ENCODE measurements around the gene ELF2. TPM values are rescaled to one million over a fixed set of nuclear protein-coding genes. Genes with fewer than 3 reads are reported as not detected.
"Not testable (repeated sequence)": the region's sequence is repeated elsewhere in the genome, so short reads cannot be mapped to it uniquely, and the experiment has no call there.

The ELF2 gene
- total and polyA plus RNA-seq, 2 donors from 2014 or later: 12.8 to 58.5 TPM

- FAIRE-seq: peak; percentile 63
- peak overlapping the region in 1 of 2 donors; percentile 4 for H3K27ac ChIP-seq (ENCODE audit: low read depth in 2 of 2, low read length in 2 of 2)
- H3K4me3 ChIP-seq (ENCODE audit: low read length in 3 of 3): peak overlapping the region in 1 of 3 donors; percentile 7
- intact Hi-C loops (cut with DNase I): no loop called here
- peak; percentile 92 for TF ChIP-seq CTCF (IDR thresholded peaks at IDR 0.05; ENCODE audit: borderline replicate concordance, extremely low read depth, insufficient read depth)
- H3K9me3 ChIP-seq (ENCODE audit: control insufficient read depth in 2 of 3, insufficient read depth in 1 of 3, low read length in 3 of 3): no peaks in the 10 kb centered on the region
- no peak overlapping the region for H3K9ac ChIP-seq (ENCODE audit: low read length in 3 of 3)
- DNase-seq: peak in 4 of 5 donors; percentile 78 to 95 (median 88)
- H3K36me3 ChIP-seq (ENCODE audit: control insufficient read depth in 2 of 3, insufficient read depth in 3 of 3, low read length in 3 of 3): no peaks in the 10 kb centered on the region
- H3K27me3 ChIP-seq (ENCODE audit: control insufficient read depth, insufficient read depth, low read length): no peaks in the 10 kb centered on the region
- peaks cover 0 to 16% (median 7%) of the 10 kb centered on the region in 3 donors for H3K4me1 ChIP-seq (ENCODE audit: control insufficient read depth in 2 of 3, insufficient read depth in 2 of 3, low read depth in 1 of 3, low read length in 3 of 3)
These were observed 146.3 kb downstream of the ELF2 start for GRCh38 chr4:139030614-139031235.

- H3K36me3 ChIP-seq (ENCODE audit: control insufficient read depth in 2 of 3, insufficient read depth in 3 of 3, low read length in 3 of 3); H3K27ac ChIP-seq (ENCODE audit: low read depth in 2 of 2, low read length in 2 of 2); H3K9ac ChIP-seq (ENCODE audit: low read length in 3 of 3); H3K4me3 ChIP-seq (ENCODE audit: low read length in 3 of 3); DNase-seq; intact Hi-C loops (cut with DNase I); H3K27me3 ChIP-seq (ENCODE audit: control insufficient read depth, insufficient read depth, low read length); H3K9me3 ChIP-seq (ENCODE audit: control insufficient read depth in 2 of 3, insufficient read depth in 1 of 3, low read length in 3 of 3); FAIRE-seq: not testable (repeated sequence)
- peaks cover 0 to 16% (median 7%) of the 10 kb centered on the region in 3 donors for H3K4me1 ChIP-seq (ENCODE audit: control insufficient read depth in 2 of 3, insufficient read depth in 2 of 3, low read depth in 1 of 3, low read length in 3 of 3)
These were observed 147.1 kb downstream of the ELF2 start for GRCh38 chr4:139029866-139030363.

DNA sequence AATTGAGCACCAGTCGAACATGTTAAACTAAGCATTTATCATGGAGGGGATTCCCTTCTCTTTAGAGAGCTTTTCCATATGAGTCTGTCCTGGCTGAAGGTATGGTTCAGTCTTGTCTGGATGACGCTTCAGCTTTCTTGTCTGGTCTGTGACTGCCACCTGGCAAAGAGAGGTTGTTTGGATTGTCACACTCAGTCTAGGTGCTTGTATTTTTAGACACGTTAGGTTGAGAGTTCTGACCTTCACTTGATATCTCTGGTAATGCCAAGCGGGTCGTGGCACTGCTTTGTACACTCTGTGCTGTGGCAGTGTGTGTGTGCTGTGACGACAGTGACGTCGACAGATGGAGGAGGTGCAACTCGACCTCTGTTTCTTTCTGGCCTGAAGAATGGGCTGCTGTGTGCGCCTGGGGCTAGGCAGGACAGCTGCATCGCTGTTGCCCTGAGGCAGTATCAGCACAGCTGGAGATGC is 148.8 kb downstream of the ELF2 start:
- Histone ChIP-seq H3K4me1 (ENCODE audit: control insufficient read depth in 2 of 3, insufficient read depth in 2 of 3, low read depth in 1 of 3, low read length in 3 of 3) (peaks cover 0 to 10% (median 7%) of the 10 kb centered on the region in 3 donors), H3K9ac (ENCODE audit: low read length in 3 of 3) (peak overlapping the region in 1 of 3 donors; percentile 28), H3K27ac (ENCODE audit: low read depth in 2 of 2, low read length in 2 of 2) (peak overlapping the region in 1 of 2 donors; percentile 60), H3K36me3 (ENCODE audit: control insufficient read depth in 2 of 3, insufficient read depth in 3 of 3, low read length in 3 of 3) (no peaks in the 10 kb centered on the region), H3K27me3 (ENCODE audit: control insufficient read depth, insufficient read depth, low read length) (no peaks in the 10 kb centered on the region), H3K9me3 (ENCODE audit: control insufficient read depth in 2 of 3, insufficient read depth in 1 of 3, low read length in 3 of 3) (no peaks in the 10 kb centered on the region), H3K4me3 (ENCODE audit: low read length in 3 of 3) (no peak overlapping the region)
- no peak for FAIRE-seq
- intact Hi-C loops (cut with DNase I): no loop called here
- no peak for TF ChIP-seq CTCF (IDR thresholded peaks at IDR 0.05; ENCODE audit: borderline replicate concordance, extremely low read depth, insufficient read depth)
- no peak for DNase-seq

DNA sequence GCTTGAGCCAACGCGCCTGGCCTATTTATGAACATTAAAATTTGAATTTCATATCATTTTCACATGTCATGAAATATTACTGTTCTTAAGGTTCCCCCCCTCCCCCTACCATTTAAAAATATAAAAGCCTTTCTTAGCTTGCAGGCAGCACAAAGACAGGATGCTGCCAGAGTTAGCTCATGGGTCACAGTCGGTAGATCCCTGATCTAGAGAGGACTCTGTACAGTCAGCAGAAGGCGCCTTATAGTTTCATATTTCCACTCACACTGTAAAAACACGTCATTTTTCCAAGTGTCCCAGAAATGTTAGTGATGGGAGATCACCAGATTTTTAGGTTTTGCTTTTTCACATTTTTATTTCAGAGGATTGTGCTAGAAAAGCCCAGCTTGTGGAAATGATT is 149.2 kb downstream of the ELF2 start:
- DNase-seq: no peak
- no peaks in the 10 kb centered on the region for H3K9me3 ChIP-seq (ENCODE audit: control insufficient read depth in 2 of 3, insufficient read depth in 1 of 3, low read length in 3 of 3)
- H3K27me3 ChIP-seq (ENCODE audit: control insufficient read depth, insufficient read depth, low read length): no peaks in the 10 kb centered on the region
- H3K27ac ChIP-seq (ENCODE audit: low read depth in 2 of 2, low read length in 2 of 2): peak overlapping the region in 1 of 2 donors; percentile 60
- intact Hi-C loops (cut with DNase I): no loop called here
- TF ChIP-seq CTCF (IDR thresholded peaks at IDR 0.05; ENCODE audit: borderline replicate concordance, extremely low read depth, insufficient read depth): no peak
- peaks cover 0 to 10% (median 7%) of the 10 kb centered on the region in 3 donors for H3K4me1 ChIP-seq (ENCODE audit: control insufficient read depth in 2 of 3, insufficient read depth in 2 of 3, low read depth in 1 of 3, low read length in 3 of 3)
- H3K4me3 ChIP-seq (ENCODE audit: low read length in 3 of 3): no peak overlapping the region
- FAIRE-seq: no peak
- no peaks in the 10 kb centered on the region for H3K36me3 ChIP-seq (ENCODE audit: control insufficient read depth in 2 of 3, insufficient read depth in 3 of 3, low read length in 3 of 3)
- H3K9ac ChIP-seq (ENCODE audit: low read length in 3 of 3): peak overlapping the region in 1 of 3 donors; percentile 28
